Heart left ventricle (tissue), 13 donors: ENCODE data around the gene RNU5D-1.

Experiments used
- CTCF ChIP-seq, 12 donors: fragments of 200-600 bp; sonication (generic) in 4 of 12; IDR thresholded peaks; one replicate each; pipeline versions ENCODE4 v1.5.0 to v1.8.0; 2018 to 2022; ENCODE audit warnings: antibody characterized with exemption in 12 of 12, mild to moderate bottlenecking in 5 of 12
- POLR2A ChIP-seq, 2 donors: fragments of 450-650 bp; IDR thresholded peaks; one replicate each; pipeline ENCODE4 v1.6.1; 2017; ENCODE audit warnings: antibody characterized with exemption in 2 of 2, mild to moderate bottlenecking in 2 of 2, moderate library complexity in 2 of 2
- donor health status: ischemic (EF 13 %, LVEDD 7.1; RV severe dilation, severe dysfunction).
- donor health status: DM: no; HTN: yes; CAD: no.
- donor health status: DM: no; HTN: no; CAD: no.
- donor health status: ischemic (EF 25% LVEDD 6.9; RV normal size, moderate dysfunction).
- donor health status: ischemic (EF 25% LVEDD 5.7; RV mildly dilated, moderate dysfunction).
- donor health status: ischemic (EF 35%, LVEDD 5.7; RV mildly dilated, moderate dysfunction).
- donor health status: nonischemic (EF 11% LVEDD 7.7; RV severe dilation, severe dysfunction).
- donor health status: DM: yes; HTN: yes; CAD: no.
- donor health status: PGD.
- donor health status: ischemic (EF 29% LVEDD 5.4; RV normal size, mild dysfunction).
- donor health status: nonischemic (EF 23%, LVEDD 6.1; RV moderate dilation, normal function).

GRCh38 chr1:44760876-44761275 is 29.9 kb upstream of the RNU5D-1 start:
- no peak for TF ChIP-seq POLR2A (IDR thresholded peaks at IDR 0.05)
- no peak for TF ChIP-seq CTCF (IDR thresholded peaks at IDR 0.05)
